GM18517 (cell line): ENCODE data around the gene BTBD16.

Source experiments
- ATAC-seq: cut with Tn5 transposase; IDR thresholded peaks from one replicate; pipeline ENCODE4 v1.9.1; 2021; ENCODE audit warnings: mild to moderate bottlenecking, moderate library complexity; ENCODE audit not compliant: unreplicated experiment

The BTBD16 gene

DNA sequence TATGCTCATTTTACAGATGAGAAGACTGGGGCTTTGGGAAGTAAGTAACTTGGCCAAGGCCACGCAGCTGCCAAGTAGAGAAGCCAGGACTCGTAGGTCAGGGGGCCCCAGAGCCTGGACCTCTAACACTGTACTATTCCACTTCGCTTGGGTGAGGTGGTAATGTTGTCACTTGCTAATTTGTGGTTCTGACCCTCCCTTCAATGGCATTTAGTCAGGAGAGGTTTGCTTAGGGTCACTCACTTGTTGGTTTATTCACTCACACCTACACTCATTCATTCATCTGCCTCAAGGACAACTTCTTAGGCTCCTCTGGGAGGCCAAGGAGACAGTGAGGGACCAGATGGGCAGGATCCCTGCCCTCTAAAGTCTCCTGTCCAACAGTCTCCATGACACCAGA, 21.3 kb downstream of the BTBD16 start:
- ATAC-seq, result no peak

DNA sequence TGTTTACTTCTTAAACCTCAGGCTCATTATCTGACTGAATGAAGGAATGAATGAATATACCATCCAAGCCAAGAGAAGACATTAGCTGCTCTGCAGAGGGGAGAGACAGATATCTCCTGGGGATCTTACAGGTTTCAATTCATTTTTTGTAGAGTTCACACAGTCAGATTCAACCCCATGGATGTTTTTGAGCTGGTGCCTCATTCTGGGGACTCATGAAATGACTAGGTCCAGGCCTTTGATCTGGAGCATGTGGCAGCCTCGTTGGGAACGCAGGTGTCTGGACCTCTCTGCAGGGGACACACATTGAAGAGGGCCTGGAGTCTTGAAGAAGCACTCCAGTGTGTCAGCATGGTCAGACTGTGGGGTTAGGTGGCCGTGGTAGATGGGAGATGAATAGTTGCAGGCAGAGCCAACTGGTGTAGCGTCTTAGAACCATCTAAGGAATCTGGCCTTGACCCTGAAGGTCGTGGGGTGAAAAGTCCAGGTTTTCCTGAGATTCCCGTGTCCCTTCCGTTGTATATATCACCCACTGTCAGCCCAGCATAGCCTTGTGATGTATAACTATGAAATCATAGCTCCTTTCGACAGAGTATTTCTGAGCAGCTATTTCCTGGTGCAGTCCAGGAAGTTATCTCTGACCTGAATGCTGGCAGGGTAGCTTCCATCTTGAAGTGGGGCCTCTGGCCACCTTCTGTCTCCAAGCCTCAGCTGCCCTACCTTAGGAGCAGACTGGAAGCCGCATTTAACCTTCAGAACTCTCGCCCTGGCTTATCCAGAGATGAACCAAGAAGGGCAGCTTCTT, 22.3 kb downstream of the BTBD16 start:
- no peak for ATAC-seq

DNA sequence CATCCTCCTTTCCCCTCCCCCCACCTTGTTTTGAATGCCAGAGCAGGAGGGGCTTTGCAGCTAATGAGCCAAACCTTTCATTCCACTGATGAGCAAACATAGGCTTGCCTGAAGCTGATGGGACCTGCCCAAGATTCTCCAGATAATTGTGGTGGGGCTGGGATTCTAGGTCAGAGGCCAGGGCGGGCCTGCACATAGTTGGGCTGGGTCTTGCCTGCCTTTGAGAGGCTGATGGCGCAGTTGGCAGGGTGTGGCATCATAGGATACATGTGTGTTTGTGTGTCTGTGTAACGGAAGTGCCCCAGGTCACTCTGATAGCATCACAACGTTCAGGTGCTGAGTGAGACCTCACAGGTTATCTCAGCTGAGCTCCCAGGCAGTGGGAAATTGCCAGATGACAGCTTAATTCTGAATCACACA, 22.9 kb downstream of the BTBD16 start:
- no peak for ATAC-seq

DNA sequence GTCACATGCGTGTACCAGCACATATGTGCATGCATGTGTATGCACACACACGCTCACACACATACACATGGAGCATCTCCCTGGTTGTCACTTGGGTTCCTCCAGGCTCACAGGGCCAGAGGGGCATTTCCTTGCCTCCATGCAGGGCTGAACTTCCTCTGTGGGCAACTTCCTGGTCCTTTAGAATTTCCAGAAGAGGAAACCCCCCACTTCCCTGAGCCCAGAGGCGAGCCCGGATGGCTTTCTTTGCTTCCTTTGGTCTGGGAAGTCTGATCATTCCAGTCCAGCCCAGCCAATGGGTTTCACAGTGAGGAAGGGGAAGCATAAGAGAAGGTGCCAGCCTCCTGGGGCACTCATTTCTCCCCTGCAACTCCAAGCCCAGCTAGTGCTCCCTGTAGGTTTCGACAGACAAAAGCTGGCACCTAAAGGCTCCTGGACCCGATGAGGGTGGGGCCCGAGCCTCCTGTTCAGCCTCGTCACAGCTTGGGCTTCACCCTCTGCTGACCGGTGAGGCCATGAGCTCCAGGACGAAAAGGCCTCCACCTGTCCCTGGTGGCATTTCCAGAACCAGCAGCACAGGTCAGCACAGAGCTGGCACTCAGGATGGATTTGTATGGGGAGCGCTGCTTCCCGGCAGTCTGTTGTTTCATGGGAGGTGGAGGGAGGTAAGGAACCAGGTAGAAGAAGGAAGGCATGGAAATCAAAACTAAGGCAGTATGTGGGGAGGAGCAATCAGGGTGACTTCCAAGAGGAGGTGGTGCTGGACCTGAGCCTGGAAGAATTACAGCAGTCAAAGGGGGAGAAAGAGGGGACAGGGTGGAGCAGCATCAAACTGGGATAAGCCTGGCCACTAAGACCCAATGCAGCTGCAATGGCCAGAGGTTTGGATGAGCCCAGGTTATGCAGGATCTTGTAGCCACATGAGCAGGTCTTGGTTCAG, 23.7 kb downstream of the BTBD16 start:
- no peak for ATAC-seq

DNA sequence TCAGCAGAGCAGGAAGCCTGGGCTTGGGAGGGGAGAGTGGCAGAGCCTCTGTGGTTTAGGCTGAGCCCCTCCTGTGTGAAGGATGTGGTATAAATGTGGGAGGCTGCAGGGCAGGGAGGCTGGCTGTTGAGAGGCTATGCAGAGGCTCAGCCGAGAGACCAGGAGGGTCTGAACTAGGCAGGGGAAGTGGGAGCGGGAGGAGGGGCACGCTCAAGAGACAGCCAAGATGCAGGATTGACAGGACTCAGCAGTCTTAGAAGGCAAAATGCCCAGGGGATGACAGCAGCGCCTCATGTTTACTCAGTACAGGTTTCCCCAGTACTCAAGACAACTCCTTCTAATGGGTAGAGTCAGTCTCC, 24.3 kb downstream of the BTBD16 start:
- no peak for ATAC-seq

GRCh38 chr10:122296363-122297120, 25.4 kb downstream of the BTBD16 start:
- no peak for ATAC-seq

GRCh38 chr10:122297583-122297982, 26.5 kb downstream of the BTBD16 start:
- no peak for ATAC-seq

DNA sequence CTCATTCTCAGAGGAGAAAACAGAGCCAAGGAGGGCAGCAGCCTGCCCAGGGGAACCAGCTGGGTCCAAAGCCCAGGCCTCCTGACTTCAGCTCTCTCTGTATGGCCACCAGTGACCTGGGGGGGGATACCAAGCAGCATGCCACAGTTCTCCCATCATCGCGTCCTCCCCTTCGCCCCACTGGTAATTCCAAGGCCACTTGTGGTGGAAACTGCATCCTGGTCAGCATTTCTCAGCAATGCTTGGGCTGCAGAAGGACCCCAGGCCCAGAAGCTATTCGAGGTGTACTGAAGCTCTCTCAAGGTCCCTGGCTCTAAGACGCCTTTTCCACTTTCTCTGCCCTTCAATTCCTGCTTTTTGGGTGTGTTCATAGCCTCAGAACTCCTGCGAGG, 27.1 kb downstream of the BTBD16 start:
- ATAC-seq, result no peak

DNA sequence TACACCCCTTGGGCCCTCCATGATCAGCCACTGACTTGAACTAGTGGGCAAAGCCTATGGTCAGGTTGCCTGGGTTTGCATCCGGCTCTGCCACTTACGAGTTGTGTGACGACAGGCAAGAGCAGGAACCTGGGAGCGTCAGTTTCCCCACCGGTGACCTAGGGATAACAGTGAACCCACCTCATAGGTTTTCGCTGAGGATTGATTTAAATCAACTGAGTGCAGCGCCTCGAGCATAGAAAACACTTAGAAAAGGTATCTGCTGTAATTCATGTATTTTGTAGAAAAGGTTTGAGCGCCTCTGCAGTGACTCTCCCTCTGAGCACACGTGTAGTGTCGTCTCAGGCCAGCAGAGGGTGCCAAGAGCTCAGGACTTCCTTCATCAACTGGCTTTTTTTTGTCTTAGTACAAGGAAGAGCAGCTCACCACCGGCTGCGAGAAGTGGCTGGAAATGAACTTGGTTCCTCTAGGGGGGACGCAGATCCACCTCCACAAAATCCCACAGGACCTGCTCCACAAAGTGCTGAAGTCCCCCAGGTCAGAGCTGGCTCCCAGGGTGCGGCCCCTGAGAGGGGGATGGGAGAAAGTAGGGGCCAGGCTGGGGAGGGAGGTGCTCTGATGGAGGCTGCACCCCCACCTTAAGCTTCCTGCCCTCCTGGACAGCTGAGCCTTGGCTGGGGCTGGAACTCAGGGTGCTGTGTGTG, 27.7 kb downstream of the BTBD16 start:
- ATAC-seq, result no peak

GRCh38 chr10:122299423-122300075, 28.5 kb downstream of the BTBD16 start:
- ATAC-seq, result no peak

DNA sequence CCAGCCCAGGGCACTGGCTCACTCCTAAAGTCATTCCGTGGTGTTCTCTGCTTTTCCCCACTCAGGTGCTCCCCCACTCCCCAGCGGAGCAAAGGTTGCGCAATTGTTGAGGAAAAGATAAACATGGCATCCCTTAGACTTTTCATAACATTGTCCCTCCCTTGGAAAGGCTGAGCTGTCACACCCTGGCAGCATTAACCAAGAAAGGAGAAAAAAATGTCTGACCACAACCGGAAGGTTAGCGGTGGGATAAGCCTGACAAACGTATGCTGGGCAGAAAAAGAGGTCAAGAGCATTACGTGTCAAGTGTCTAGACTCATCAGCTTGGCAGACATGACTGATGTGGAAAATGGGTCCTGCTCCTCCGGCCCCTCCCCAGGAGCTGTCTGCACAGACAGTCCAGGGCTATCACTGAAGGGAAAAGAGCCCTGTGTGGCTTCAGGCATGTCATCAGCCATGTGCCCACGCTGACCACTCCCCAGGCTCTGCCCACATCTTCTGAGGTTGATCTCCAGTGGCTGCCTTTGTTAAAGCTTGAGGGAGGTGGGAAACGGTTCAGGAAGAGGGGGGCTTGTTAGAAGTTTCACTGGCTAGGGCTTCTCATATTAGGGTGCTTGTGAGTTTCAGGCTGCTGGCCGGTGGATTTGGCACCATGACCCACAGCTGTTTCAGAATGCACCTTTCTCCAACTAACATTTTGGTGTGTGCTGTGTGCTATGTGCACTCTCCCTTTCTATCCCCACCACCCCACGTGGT, 30.1 kb downstream of the BTBD16 start:
- no peak for ATAC-seq

DNA sequence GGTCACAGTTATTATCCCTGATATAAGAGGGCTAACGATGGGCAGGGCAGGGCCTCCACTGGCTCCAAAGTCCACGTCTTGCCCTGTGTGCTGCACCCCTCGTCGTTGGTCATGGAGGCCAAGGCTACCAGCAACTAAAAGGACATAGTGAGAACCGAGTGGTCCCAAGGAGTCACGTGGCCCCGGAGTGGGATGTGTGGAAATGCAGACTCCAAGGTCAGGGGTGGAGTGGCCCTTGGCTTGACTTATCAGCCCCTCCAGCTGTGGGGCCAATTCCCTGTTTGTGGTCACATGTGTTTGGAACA, 30.7 kb downstream of the BTBD16 start:
- ATAC-seq, result no peak

DNA sequence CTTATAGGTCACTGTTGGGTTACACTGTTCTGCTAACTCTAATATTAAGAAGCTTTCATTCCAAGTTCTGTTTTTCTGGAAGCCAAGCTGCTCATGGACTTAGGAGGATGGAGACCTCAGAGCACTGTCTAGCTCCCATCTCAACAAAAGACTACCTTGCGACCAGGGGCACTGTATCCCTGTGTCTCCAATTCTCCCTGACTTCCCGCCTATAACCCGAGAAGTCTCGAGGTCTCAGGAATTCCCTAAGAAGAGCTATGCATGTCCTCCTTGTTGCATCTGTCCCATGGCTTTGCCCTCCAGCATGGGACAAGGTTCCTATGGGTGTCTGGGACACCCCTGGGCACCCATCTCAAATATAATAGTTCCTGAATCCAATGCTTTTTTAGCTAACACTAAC, 31.2 kb downstream of the BTBD16 start:
- ATAC-seq, result no peak

DNA sequence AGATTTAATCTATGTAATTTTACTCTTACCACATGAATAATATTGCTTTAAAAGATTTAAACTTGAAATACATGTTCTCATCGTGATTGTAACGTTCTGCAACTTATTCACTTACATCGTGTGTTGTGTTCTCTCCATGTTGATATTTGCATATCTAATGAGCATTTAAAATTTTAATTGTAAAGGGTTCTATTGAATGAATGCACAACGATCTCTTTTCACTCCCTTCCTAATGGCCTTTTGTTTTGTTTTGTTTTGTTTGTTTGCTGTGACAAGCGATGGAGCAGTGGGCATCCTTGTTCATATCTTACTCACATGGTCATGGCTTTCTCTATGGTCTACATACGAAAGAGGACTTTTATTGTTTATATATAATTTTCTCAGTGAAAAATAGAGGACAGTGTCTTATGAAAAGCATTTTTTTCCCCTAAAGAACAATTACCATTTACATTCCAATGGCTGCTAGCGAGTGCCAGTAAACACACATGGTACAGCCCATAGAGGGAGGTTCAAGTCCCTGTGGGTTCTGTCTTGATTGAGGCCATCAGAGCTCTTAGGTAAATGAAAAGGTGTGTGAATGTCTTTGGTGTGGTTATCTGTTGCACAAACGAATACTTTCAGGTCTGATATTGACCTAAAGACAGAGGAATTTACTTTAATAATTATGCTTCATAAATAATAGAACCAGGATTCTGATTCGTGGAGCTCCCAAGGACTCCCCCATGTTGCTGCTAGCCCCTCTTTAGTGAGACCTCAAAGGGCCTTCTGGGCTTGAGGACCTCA, 32.4 kb downstream of the BTBD16 start:
- ATAC-seq, result no peak

- ATAC-seq, result no peak
Measured at GRCh38 chr10:122304054-122304579, 33.0 kb downstream of the BTBD16 start.

DNA sequence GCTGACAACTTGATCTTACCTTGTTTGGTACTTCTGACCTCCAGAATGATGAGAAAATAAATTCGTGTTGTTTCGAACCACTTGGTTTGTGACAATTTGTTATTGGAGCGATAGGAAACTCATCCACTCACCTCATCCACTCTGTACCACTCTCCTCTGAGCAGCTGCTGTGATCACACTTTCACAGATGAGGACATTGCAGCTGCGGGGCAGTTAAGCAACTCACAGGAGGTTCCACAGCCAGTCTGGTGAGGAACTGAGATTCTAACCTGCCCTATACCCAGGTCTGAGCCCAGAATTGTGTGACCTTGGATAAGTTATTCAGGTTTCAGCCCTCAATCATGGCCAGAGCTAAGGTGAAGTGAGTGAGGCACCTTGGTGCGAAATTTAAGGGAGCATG, 35.2 kb downstream of the BTBD16 start:
- ATAC-seq, result no peak

DNA sequence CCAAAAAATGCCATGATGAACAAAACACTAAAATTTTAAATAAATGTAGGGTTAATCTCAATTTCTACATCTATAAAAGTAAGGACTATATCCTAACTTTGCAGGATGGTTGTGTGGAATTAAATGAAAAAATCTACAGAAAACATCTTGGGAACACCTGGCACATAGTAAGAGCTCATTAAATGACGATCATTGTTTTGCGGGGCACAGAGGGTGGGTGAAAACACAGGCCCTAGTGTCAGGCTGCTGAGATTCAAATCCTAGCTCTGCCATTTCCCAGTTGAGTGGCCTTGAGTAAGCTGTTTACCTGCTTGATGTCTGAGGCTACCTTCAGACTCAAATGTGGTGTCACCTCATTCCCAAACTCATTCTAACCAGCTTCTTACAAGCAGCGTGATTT, 35.6 kb downstream of the BTBD16 start:
- no peak for ATAC-seq

- no peak for ATAC-seq
Measured at GRCh38 chr10:122307669-122308416, 36.7 kb downstream of the BTBD16 start.
